Body of pancreas (tissue), 4 donors: Measurements from ENCODE around the gene DOCK4. TPM values are rescaled to one million over a fixed set of nuclear protein-coding genes. Genes with fewer than 3 reads are reported as not detected.

Source experiments
- ATAC-seq: fragments of 150-250 bp; one replicate; pipeline ENCODE4 v1.9.1; 2016
- DNase-seq, 4 donors: peaks; one replicate each; pipeline ENCODE4 v3.0.0-alpha.2; 2019
- H3K27ac ChIP-seq, 4 donors: fragments of 200-600 bp; sonication (generic); 1 replicate in 3 of 4; 2 replicates in 1 of 4; pipeline versions ENCODE4 v1.5.1 to v1.6.1; 2016 to 2019; ENCODE audit warnings: mild to moderate bottlenecking in 1 of 4, mixed read lengths in 1 of 4, moderate library complexity in 1 of 4
- H3K27me3 ChIP-seq, 2 donors: fragments of 200-600 bp; sonication (generic); one replicate each; pipeline ENCODE4 v1.6.0; 2016; ENCODE audit warnings: mild to moderate bottlenecking in 1 of 2
- H3K36me3 ChIP-seq, 2 donors: fragments of 200-600 bp; sonication (generic); replicated peaks in 1 of 2; 2 replicates each; pipeline ENCODE4 v1.5.1; 2016; ENCODE audit warnings: low read depth in 2 of 2; ENCODE audit not compliant: insufficient read depth in 1 of 2
- H3K4me1 ChIP-seq: fragments of 200-600 bp; sonication (generic); one replicate; pipeline ENCODE4 v1.6.0; 2016
- H3K4me3 ChIP-seq, 2 donors: fragments of 200-600 bp; sonication (generic); 1 replicate in 1 of 2; 2 replicates in 1 of 2; pipeline ENCODE4 v1.5.1; 2016 to 2019
- H3K9me3 ChIP-seq, 3 donors: fragments of 200-600 bp; sonication (generic); 1 replicate in 2 of 3; 2 replicates in 1 of 3; pipeline ENCODE4 v1.5.1; 2016
- POLR2A ChIP-seq, 3 donors: fragments of 450-650 bp; IDR thresholded peaks; one replicate each; pipeline ENCODE4 v1.6.1; 2016; ENCODE audit warnings: antibody characterized with exemption in 3 of 3, mild to moderate bottlenecking in 2 of 3
- WGBS, 2 donors: methylation state at CpG; one replicate each; pipeline ENCODE4 v1.1.5; 2017; 5-methylcytosine and 5-hydroxymethylcytosine counted together
- intact Hi-C: fragments of 100-400 bp; cut with DNase I; formaldehyde crosslinking; loops from one replicate; pipeline ENCODE4 v1.15.1; 2023
- total RNA-seq, 2 donors: library from RNA; depleted of rRNA; stranded (reverse); fragments of >200 nt; gene quantifications; one replicate each; pipeline ENCODE4 v1.1.0, GENCODE V29; 2016
- TF ChIP-seq, protein P1 (sequence below), 7 experiments: fragments of 450-650 bp in 4 of 7; fragments of 200-600 bp in 3 of 7; sonication (generic) in 3 of 7; IDR thresholded peaks; one replicate each; pipeline ENCODE4 v1.5.1; 2016 to 2019; ENCODE audit warnings: antibody characterized with exemption in 7 of 7

DOCK4 gene
- total RNA-seq, 2 donors from 2014 or later: 24.9 to 34.6 TPM

DNA sequence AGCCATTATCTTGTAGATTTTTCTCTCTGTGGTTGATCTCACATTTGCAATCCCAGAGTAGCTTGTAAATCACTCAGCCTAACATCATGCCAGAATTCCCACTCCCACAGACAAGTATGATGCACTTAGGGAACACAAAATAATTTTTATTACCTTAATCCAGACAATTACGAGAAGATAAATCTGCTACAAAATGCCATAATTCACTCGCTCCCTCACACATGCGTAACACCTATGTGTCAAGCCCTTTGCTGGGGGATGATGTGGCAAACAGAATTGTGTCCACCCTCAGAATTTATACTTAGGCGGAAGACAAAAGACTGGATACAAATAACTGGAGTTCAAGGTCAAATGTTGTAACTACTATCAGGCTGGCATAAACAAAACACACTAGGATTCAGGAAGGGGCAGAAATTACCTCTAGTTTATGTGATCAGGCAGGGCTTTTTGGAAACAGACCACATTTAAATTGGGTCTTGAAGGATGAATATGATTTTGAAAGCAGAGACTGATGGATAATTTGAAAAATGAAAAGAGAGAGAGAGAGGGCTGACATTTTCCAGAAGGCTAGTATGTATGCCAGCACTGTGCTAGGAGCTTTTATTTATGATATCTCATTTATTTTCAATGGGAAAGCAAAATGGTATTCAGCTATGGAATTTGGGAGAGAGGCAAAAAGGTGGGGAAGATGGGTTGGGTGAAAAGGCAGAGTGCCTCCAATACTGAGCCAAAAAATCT, 69.8 kb downstream of the DOCK4 start:
- Histone ChIP-seq H3K36me3 (no peaks in the 10 kb centered on the region), H3K27me3 (no peaks in the 10 kb centered on the region), H3K9me3 (no peaks in the 10 kb centered on the region), H3K4me1 (peaks cover 3% of the 10 kb centered on the region), H3K4me3 (no peak overlapping the region), H3K27ac (no peak overlapping the region)
- TF ChIP-seq, protein P1, sequence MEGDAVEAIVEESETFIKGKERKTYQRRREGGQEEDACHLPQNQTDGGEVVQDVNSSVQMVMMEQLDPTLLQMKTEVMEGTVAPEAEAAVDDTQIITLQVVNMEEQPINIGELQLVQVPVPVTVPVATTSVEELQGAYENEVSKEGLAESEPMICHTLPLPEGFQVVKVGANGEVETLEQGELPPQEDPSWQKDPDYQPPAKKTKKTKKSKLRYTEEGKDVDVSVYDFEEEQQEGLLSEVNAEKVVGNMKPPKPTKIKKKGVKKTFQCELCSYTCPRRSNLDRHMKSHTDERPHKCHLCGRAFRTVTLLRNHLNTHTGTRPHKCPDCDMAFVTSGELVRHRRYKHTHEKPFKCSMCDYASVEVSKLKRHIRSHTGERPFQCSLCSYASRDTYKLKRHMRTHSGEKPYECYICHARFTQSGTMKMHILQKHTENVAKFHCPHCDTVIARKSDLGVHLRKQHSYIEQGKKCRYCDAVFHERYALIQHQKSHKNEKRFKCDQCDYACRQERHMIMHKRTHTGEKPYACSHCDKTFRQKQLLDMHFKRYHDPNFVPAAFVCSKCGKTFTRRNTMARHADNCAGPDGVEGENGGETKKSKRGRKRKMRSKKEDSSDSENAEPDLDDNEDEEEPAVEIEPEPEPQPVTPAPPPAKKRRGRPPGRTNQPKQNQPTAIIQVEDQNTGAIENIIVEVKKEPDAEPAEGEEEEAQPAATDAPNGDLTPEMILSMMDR (IDR thresholded peaks at IDR 0.05): no peak
- no peak for TF ChIP-seq POLR2A (IDR thresholded peaks at IDR 0.05)
- ATAC-seq: no peak
- WGBS, 2 donors: 96% methylated on average over 4 of the region's 4 CpGs
- DNase-seq: no peak
- intact Hi-C loops: no loop called here

DNA sequence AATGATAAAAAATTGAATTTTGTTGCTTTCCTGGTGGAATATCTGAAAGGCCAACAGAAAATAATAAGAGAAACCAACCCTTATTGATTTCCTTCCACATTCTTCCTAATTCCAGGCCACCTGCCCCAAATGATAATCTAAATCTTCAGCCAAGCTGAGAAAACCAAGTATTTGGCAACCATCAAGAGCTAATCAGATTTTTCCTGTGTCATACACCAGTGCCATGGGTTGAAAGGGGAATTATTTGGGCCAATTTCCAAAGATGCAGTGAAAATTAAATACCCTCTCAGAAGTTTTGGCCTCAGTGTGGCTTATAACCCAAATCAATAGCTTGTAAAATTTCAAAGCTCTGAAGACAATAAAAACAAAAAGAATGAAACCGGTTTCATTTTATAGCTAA, 70.4 kb downstream of the DOCK4 start:
- Histone ChIP-seq H3K36me3 (no peaks in the 10 kb centered on the region), H3K9me3 (no peaks in the 10 kb centered on the region), H3K27me3 (no peaks in the 10 kb centered on the region), H3K4me1 (peaks cover 3% of the 10 kb centered on the region), H3K4me3 (no peak overlapping the region), H3K27ac (no peak overlapping the region)
- intact Hi-C loops: no loop called here
- no peak for TF ChIP-seq POLR2A (IDR thresholded peaks at IDR 0.05)
- TF ChIP-seq, protein P1 (IDR thresholded peaks at IDR 0.05): no peak
- no peak for ATAC-seq
- no peak for DNase-seq
- 74 to 85% methylated on average over 1 of the region's 1 CpG for WGBS, 2 donors

DNA sequence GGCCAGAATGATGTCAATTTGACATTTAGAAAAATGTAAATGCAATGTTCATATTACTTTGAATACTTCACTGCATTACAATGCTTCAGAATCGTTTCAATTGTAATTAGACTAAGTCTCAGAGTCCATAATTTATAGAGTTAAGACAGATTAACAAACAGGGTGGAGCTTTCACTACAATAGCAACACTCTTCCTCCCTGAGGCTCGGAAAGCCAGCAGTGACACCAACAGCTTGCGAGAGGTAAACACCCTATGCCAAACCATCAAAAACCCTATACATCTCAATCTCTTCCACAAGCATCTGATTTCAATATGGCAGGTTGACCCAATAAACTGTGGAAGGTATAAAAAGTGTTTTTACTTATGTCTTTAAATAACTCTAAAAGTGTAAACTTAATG, 72.2 kb downstream of the DOCK4 start:
- Histone ChIP-seq H3K4me3 (no peak overlapping the region), H3K9me3 (no peaks in the 10 kb centered on the region), H3K4me1 (peaks cover 9% of the 10 kb centered on the region), H3K27ac (no peak overlapping the region), H3K27me3 (no peaks in the 10 kb centered on the region), H3K36me3 (no peaks in the 10 kb centered on the region)
- no peak for DNase-seq
- no peak for TF ChIP-seq POLR2A (IDR thresholded peaks at IDR 0.05)
- TF ChIP-seq, protein P1 (IDR thresholded peaks at IDR 0.05): no peak
- ATAC-seq: no peak
- WGBS, 2 donors: 78 to 84% methylated on average over 3 of the region's 3 CpGs
- intact Hi-C loops: no loop called here

DNA sequence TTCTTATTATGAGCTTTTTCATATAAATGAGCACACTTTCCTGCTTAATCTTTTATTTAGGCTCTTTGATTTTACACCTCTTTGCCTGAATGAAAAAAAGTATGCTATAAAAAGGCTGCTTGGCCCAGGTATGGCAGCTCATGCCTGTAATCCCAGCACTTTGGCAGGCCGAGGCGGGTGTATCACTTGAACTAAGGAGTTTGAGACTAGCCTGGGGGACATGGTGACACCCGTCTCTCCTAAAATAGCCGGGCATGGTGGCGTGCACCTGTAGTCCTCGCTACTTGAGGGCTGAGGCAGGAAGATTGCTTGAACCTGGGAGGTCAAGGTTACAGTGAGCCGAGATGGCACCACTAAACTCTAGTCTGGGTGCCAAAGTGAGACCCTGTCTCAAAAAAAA, 72.9 kb downstream of the DOCK4 start:
- peaks cover 9% of the 10 kb centered on the region for H3K4me1 ChIP-seq
- intact Hi-C loops: no loop called here
- DNase-seq (no peak), ATAC-seq (no peak)
- H3K9me3 ChIP-seq: no peaks in the 10 kb centered on the region
- WGBS, 2 donors: 96 to 97% methylated on average over 7 of the region's 7 CpGs
- H3K27ac ChIP-seq: no peak overlapping the region
- no peaks in the 10 kb centered on the region for H3K27me3 ChIP-seq
- H3K4me3 ChIP-seq: no peak overlapping the region
- no peak for TF ChIP-seq POLR2A (IDR thresholded peaks at IDR 0.05)
- TF ChIP-seq, protein P1 (IDR thresholded peaks at IDR 0.05): no peak
- H3K36me3 ChIP-seq: no peaks in the 10 kb centered on the region
